Skeletal muscle tissue (tissue), 1 donor: ENCODE measurements around the gene ZNF66. TPM values are rescaled to one million over a fixed set of nuclear protein-coding genes. Genes with fewer than 3 reads are reported as not detected.

ENCODE experiments used
- total RNA-seq: library from RNA; depleted of rRNA; stranded (reverse); fragments of >200 nt; gene quantifications from one replicate; pipeline ENCODE4 v1.2.3, GENCODE V29; 2014

Gene ZNF66
- total RNA-seq, 1 donor from 2014 or later = 13.6 TPM

Other genes with a start within 250 kb of the ZNF66 start
- gene ZNF737, start 210.5 kb upstream of the ZNF66 start, total RNA-seq = 14.1 TPM
- 11.5 TPM for gene ZNF626, start 114.7 kb upstream of the ZNF66 start, total RNA-seq
- 14.6 TPM for gene ZNF85, start 146.9 kb downstream of the ZNF66 start, total RNA-seq
- gene ZNF430, start 244.4 kb downstream of the ZNF66 start, total RNA-seq = 13.6 TPM